ENCODE data around the gene LAP3. TPM values are rescaled to one million over a fixed set of nuclear protein-coding genes. Genes with fewer than 3 reads are reported as not detected.
A peak's percentile ranks its signal among the peaks of the same experiment; 100 is the strongest.
"Not testable (repeated sequence)": the region's sequence is repeated elsewhere in the genome, so short reads cannot be mapped to it uniquely, and the experiment has no call there.

Gene LAP3
- total RNA-seq, 1 donor from 2014 or later, result 78.7 TPM

- DNase-seq (ENCODE audit: low spot score), result no peak
Observed at GRCh38 chr4:17561195-17561909, 15.6 kb upstream of the LAP3 start.

GRCh38 chr4:17562157-17562556 is 14.8 kb upstream of the LAP3 start:
- DNase-seq (ENCODE audit: low spot score), result no peak

GRCh38 chr4:17565846-17566245 is 11.2 kb upstream of the LAP3 start:
- no peak for DNase-seq (ENCODE audit: low spot score)

GRCh38 chr4:17567271-17567670 is 9.7 kb upstream of the LAP3 start:
- DNase-seq (ENCODE audit: low spot score), result no peak

- no peak for DNase-seq (ENCODE audit: low spot score)
Observed at GRCh38 chr4:17574206-17574605, 2.8 kb upstream of the LAP3 start.

GRCh38 chr4:17575177-17575576 is 1.8 kb upstream of the LAP3 start:
- DNase-seq (ENCODE audit: low spot score), result not testable (repeated sequence)

GRCh38 chr4:17577665-17578481 is 875 bp downstream of the LAP3 start:
- DNase-seq (ENCODE audit: low spot score), result peak; percentile 45

- DNase-seq (ENCODE audit: low spot score), result no peak
Observed at GRCh38 chr4:17578482-17578891, 1.5 kb downstream of the LAP3 start.

- no peak for DNase-seq (ENCODE audit: low spot score)
Observed at GRCh38 chr4:17580969-17581368, 4.0 kb downstream of the LAP3 start.

- DNase-seq (ENCODE audit: low spot score), result no peak
Observed at GRCh38 chr4:17583276-17583675, 6.3 kb downstream of the LAP3 start.

- no peak for DNase-seq (ENCODE audit: low spot score)
Observed at GRCh38 chr4:17583941-17584340, 6.9 kb downstream of the LAP3 start.

GRCh38 chr4:17584521-17585213 is 7.7 kb downstream of the LAP3 start:
- DNase-seq (ENCODE audit: low spot score), result no peak

GRCh38 chr4:17587094-17587822 is 10.3 kb downstream of the LAP3 start:
- DNase-seq (ENCODE audit: low spot score), result no peak

GRCh38 chr4:17589355-17589754 is 12.4 kb downstream of the LAP3 start:
- DNase-seq (ENCODE audit: low spot score), result no peak

- DNase-seq (ENCODE audit: low spot score), result peak; percentile 19
Observed at GRCh38 chr4:17595471-17596005, 18.5 kb downstream of the LAP3 start.

- DNase-seq (ENCODE audit: low spot score), result no peak
Observed at GRCh38 chr4:17597517-17597916, 20.5 kb downstream of the LAP3 start.

- no peak for DNase-seq (ENCODE audit: low spot score)
Observed at GRCh38 chr4:17599826-17600225, 22.8 kb downstream of the LAP3 start.

GRCh38 chr4:17605236-17605635 is 28.2 kb downstream of the LAP3 start:
- no peak for DNase-seq (ENCODE audit: low spot score)

GRCh38 chr4:17613761-17614415 is 36.9 kb downstream of the LAP3 start:
- no peak for DNase-seq (ENCODE audit: low spot score)

GRCh38 chr4:17614416-17615299 is 37.7 kb downstream of the LAP3 start, which contains the start of gene MED28:
Gene MED28, plus strand, starts transcription at chr4:17614641. Its CDS starts 14 bp downstream, at chr4:17614655.
- DNase-seq (ENCODE audit: low spot score), result peak; percentile 98
